ENCODE measurements around the gene MED9. TPM values are rescaled to one million over a fixed set of nuclear protein-coding genes. Genes with fewer than 3 reads are reported as not detected.

The MED9 gene
- total and polyA plus RNA-seq, 2 of the 8 experiments (the other 6 are each of a cell fraction or from before 2014, with no cell fraction given): 15.8 to 19.7 TPM

GRCh38 chr17:17476865-17477467, at the start of gene MED9 (continued):
- TF ChIP-seq RNF2 (IDR thresholded peaks at IDR 0.05; ENCODE audit: borderline replicate concordance, low read depth, low read length, missing control alignments, poor library complexity, severe bottlenecking): no peak
- peak; percentile 96 for TF ChIP-seq ASH2L (IDR thresholded peaks at IDR 0.05; ENCODE audit: low read length)
- TF ChIP-seq ZNF274 (IDR thresholded peaks at IDR 0.05; ENCODE audit: borderline replicate concordance, extremely low read depth, low read length): no peak
- TF ChIP-seq POLR2A (IDR thresholded peaks at IDR 0.05; ENCODE audit: control extremely low read depth in 1 of 2, low read depth in 2 of 2, low read length in 2 of 2): peak; percentile 63 to 91
- TF ChIP-seq TAF7 (optimal IDR thresholded peaks at IDR 0.05; ENCODE audit: borderline replicate concordance, low read depth, low read length): peak; percentile 80
- TF ChIP-seq CEBPB (IDR thresholded peaks at IDR 0.05; ENCODE audit: low read depth, low read length): no peak
- no peak for TF ChIP-seq SP2 (IDR thresholded peaks at IDR 0.05; ENCODE audit: low read length)
- no peak for TF ChIP-seq TCF12 (IDR thresholded peaks at IDR 0.05; ENCODE audit: low read depth, low read length)
- TF ChIP-seq KDM1A (IDR thresholded peaks at IDR 0.05; ENCODE audit: borderline replicate concordance, low read length): no peak
- TF ChIP-seq SP1 (IDR thresholded peaks at IDR 0.05; ENCODE audit: low read depth, low read length): peak; percentile 60; the same call in 1 of the 2 replicates
- TF ChIP-seq CREB1 (IDR thresholded peaks at IDR 0.05): peak; percentile 99
- TF ChIP-seq, protein P1, sequence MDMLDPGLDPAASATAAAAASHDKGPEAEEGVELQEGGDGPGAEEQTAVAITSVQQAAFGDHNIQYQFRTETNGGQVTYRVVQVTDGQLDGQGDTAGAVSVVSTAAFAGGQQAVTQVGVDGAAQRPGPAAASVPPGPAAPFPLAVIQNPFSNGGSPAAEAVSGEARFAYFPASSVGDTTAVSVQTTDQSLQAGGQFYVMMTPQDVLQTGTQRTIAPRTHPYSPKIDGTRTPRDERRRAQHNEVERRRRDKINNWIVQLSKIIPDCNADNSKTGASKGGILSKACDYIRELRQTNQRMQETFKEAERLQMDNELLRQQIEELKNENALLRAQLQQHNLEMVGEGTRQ (IDR thresholded peaks at IDR 0.05; ENCODE audit: low read length): no peak
- TF ChIP-seq NANOG (IDR thresholded peaks at IDR 0.05; ENCODE audit: insufficient read depth, low read depth, low read length, poor library complexity, severe bottlenecking): no peak
- peak; percentile 90 for TF ChIP-seq KDM5A (IDR thresholded peaks at IDR 0.05; ENCODE audit: low read length)
- TF ChIP-seq RBBP5 (IDR thresholded peaks at IDR 0.05; ENCODE audit: borderline replicate concordance, low read depth, low read length): 0 out of 2 replicates have a peak, but pooled peaks have one; percentile 65
- peak; percentile 74 for TF ChIP-seq MAX (IDR thresholded peaks at IDR 0.05)
- TF ChIP-seq CHD2 (IDR thresholded peaks at IDR 0.05; ENCODE audit: low read length): no peak
- no peak for TF ChIP-seq SIRT6 (IDR thresholded peaks at IDR 0.05; ENCODE audit: low read length)
- no peak for TF ChIP-seq FOSL1 (IDR thresholded peaks at IDR 0.05; ENCODE audit: insufficient read depth, low read depth, low read length)
- TF ChIP-seq CBX5 (IDR thresholded peaks at IDR 0.05; ENCODE audit: low read depth, low read length): no peak
- TF ChIP-seq JUND (IDR thresholded peaks at IDR 0.05; ENCODE audit: low read length): no peak
- TF ChIP-seq, protein P2, sequence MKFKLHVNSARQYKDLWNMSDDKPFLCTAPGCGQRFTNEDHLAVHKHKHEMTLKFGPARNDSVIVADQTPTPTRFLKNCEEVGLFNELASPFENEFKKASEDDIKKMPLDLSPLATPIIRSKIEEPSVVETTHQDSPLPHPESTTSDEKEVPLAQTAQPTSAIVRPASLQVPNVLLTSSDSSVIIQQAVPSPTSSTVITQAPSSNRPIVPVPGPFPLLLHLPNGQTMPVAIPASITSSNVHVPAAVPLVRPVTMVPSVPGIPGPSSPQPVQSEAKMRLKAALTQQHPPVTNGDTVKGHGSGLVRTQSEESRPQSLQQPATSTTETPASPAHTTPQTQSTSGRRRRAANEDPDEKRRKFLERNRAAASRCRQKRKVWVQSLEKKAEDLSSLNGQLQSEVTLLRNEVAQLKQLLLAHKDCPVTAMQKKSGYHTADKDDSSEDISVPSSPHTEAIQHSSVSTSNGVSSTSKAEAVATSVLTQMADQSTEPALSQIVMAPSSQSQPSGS (IDR thresholded peaks at IDR 0.05; ENCODE audit: low read length): no peak
